Hepatocyte (in vitro differentiated cells): Measurements from ENCODE around the gene YLPM1.

Experiments used
- EZH2phosphoT487 ChIP-seq: fragments of 200-600 bp; sonication (generic); IDR thresholded peaks from one replicate; pipeline ENCODE4 v1.6.1; 2018; ENCODE audit warnings: antibody characterized with exemption, mild to moderate bottlenecking, low read depth, moderate library complexity; ENCODE audit not compliant: unreplicated experiment, severe bottlenecking
- TF ChIP-seq, protein P1 (sequence below): fragments of 200-600 bp; sonication (generic); IDR thresholded peaks from 2 replicates; pipeline ENCODE4 v1.5.1; 2016; ENCODE audit warnings: antibody characterized with exemption, mild to moderate bottlenecking; ENCODE audit not compliant: poor library complexity

DNA sequence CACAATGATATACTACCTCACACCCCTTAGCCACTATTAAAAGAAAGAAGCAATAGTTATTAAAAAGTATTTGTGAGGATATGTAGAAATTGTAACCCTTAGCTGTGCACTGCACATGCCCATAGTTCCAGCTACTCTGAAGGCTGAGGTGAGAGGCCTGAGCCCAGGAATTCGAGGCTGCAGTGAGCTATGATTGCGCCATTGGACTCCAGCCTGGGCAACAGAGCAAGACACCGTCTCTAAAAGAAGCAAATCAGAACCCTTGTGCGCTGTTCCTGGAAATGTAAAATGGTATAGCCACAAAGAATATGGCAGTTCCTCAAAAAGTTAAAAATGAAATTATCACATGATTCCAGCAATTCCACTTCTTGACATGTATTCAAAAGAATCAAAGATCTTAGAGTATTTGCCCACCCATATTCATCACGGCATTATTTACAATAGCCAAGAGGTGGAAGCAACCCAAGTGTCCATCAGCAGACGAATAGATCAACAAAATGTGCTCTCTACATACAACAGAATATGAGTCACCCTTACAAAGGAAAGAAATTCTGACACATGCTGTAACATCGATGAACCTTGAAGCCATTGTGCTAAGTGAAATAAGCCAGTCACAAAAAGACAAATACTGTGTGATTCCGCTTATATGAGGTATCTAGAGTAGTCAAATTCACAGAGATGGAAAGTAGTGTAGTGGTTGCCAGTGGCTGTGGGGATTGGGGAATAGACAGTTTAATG is 23.7 kb upstream of the YLPM1 start:
- TF ChIP-seq, protein P1, sequence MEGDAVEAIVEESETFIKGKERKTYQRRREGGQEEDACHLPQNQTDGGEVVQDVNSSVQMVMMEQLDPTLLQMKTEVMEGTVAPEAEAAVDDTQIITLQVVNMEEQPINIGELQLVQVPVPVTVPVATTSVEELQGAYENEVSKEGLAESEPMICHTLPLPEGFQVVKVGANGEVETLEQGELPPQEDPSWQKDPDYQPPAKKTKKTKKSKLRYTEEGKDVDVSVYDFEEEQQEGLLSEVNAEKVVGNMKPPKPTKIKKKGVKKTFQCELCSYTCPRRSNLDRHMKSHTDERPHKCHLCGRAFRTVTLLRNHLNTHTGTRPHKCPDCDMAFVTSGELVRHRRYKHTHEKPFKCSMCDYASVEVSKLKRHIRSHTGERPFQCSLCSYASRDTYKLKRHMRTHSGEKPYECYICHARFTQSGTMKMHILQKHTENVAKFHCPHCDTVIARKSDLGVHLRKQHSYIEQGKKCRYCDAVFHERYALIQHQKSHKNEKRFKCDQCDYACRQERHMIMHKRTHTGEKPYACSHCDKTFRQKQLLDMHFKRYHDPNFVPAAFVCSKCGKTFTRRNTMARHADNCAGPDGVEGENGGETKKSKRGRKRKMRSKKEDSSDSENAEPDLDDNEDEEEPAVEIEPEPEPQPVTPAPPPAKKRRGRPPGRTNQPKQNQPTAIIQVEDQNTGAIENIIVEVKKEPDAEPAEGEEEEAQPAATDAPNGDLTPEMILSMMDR = no peak
- TF ChIP-seq EZH2phosphoT487 = no peak
